HepG2 (cell line): ENCODE results near the gene PAN2. TPM values are rescaled to one million over a fixed set of nuclear protein-coding genes. Genes with fewer than 3 reads are reported as not detected.
A peak's percentile ranks its signal among the peaks of the same experiment; 100 is the strongest.

ENCODE experiments used
- ATF3 ChIP-seq: sonication (generic); formaldehyde crosslinking; IDR thresholded peaks from 2 replicates; pipeline ENCODE4 v1.4.0; 2020; ENCODE audit warnings: missing genetic modification reagents
- HOMEZ ChIP-seq: IDR thresholded peaks from 2 replicates; pipeline ENCODE4 v1.6.1; 2016; ENCODE audit warnings: low read depth
- JUN ChIP-seq: sonication (generic); formaldehyde crosslinking; IDR thresholded peaks from 2 replicates; pipeline ENCODE4 v1.4.0; 2020; ENCODE audit warnings: mild to moderate bottlenecking, missing genetic modification reagents
- KDM4B ChIP-seq: sonication (generic); formaldehyde crosslinking; IDR thresholded peaks from 2 replicates; pipeline ENCODE4 v1.4.0; 2020; ENCODE audit warnings: missing genetic modification reagents
- KLF11 ChIP-seq: IDR thresholded peaks from 2 replicates; pipeline ENCODE4 v1.6.1; 2016; ENCODE audit warnings: missing compliant biosample characterization
- MATR3 ChIP-seq: sonication (generic); formaldehyde crosslinking; IDR thresholded peaks from 2 replicates; pipeline ENCODE4 v1.4.0; 2020; ENCODE audit warnings: missing genetic modification reagents
- NCOR1 ChIP-seq: fragments of 200-600 bp; sonication (generic); IDR thresholded peaks from 2 replicates; pipeline ENCODE4 v1.7.0; 2017; ENCODE audit warnings: antibody characterized with exemption, low read length, borderline replicate concordance
- PHF20 ChIP-seq: sonication (generic); formaldehyde crosslinking; IDR thresholded peaks from 2 replicates; pipeline ENCODE4 v1.5.0; 2020; ENCODE audit warnings: mild to moderate bottlenecking, missing genetic modification reagents
- PHF5A ChIP-seq: IDR thresholded peaks from one replicate; pipeline ENCODE4 v1.6.1; 2018; ENCODE audit warnings: low read depth, missing genetic modification reagents; ENCODE audit not compliant: unreplicated experiment
- RBM22 ChIP-seq: fragments of 200-400 bp; formaldehyde crosslinking; optimal IDR thresholded peaks from 2 replicates; pipeline ENCODE3; 2017; ENCODE audit warnings: mild to moderate bottlenecking, low read length, moderate library complexity
- SAFB2 ChIP-seq: sonication (generic); formaldehyde crosslinking; IDR thresholded peaks from 2 replicates; pipeline ENCODE4 v1.5.1; 2020; ENCODE audit warnings: missing genetic modification reagents, low read depth, mild to moderate bottlenecking, borderline replicate concordance
- TBP ChIP-seq: sonication (generic); formaldehyde crosslinking; IDR thresholded peaks from 2 replicates; pipeline ENCODE4 v1.5.0; 2020; ENCODE audit warnings: missing genetic modification reagents
- ZMYM4 ChIP-seq: sonication (generic); formaldehyde crosslinking; IDR thresholded peaks from 2 replicates; pipeline ENCODE4 v1.8.1; 2023; ENCODE audit warnings: mild to moderate bottlenecking, missing genetic modification reagents
- ZNF232 ChIP-seq: sonication (generic); formaldehyde crosslinking; IDR thresholded peaks from 2 replicates; pipeline ENCODE4 v1.4.0; 2020; ENCODE audit warnings: missing genetic modification reagents, borderline replicate concordance
- ZNF24 ChIP-seq: fragments of 450-650 bp; IDR thresholded peaks from 2 replicates; pipeline ENCODE4 v1.6.1; 2017; ENCODE audit warnings: antibody characterized with exemption, mild to moderate bottlenecking
- ZNF3 ChIP-seq: IDR thresholded peaks from 2 replicates; pipeline ENCODE4 v1.7.0; 2017; ENCODE audit warnings: inconsistent platforms
- ZNF317 ChIP-seq: sonication (generic); formaldehyde crosslinking; IDR thresholded peaks from 2 replicates; pipeline ENCODE4 v1.5.0; 2020; ENCODE audit warnings: mild to moderate bottlenecking, missing genetic modification reagents
- ZNF562 ChIP-seq: sonication (generic); formaldehyde crosslinking; IDR thresholded peaks from 2 replicates; pipeline ENCODE4 v1.8.0; 2022; ENCODE audit warnings: missing genetic modification reagents, borderline replicate concordance
- ZNF619 ChIP-seq: sonication (generic); formaldehyde crosslinking; IDR thresholded peaks from 2 replicates; pipeline ENCODE4 v1.4.0; 2020; ENCODE audit warnings: mild to moderate bottlenecking, missing genetic modification reagents
- ZNF7 ChIP-seq: IDR thresholded peaks from 2 replicates; pipeline ENCODE4 v1.6.1; 2016; ENCODE audit warnings: missing biosample characterization, missing genetic modification reagents
- ZNF772 ChIP-seq: sonication (generic); formaldehyde crosslinking; IDR thresholded peaks from 2 replicates; pipeline ENCODE4 v1.5.0; 2020; ENCODE audit warnings: mild to moderate bottlenecking, missing genetic modification reagents
- ZSCAN25 ChIP-seq: sonication (generic); formaldehyde crosslinking; IDR thresholded peaks from 2 replicates; pipeline ENCODE4 v1.8.0; 2022; ENCODE audit warnings: mild to moderate bottlenecking, missing genetic modification reagents
- polyA plus RNA-seq, 8 experiments: library from polyadenylated mRNA; depleted of rRNA in 3 of 8; stranded (reverse) in 7 of 8; unstranded in 1 of 8; fragments of >200 nt; fragmentation: Illumina TruSeq in 4 of 8; extraction: Trizol in 4 of 8; gene quantifications; 2 replicates each; pipeline versions ENCODE4 v1.2.1 to v1.2.3, GENCODE V29; 2011 to 2016; ENCODE audit warnings: low read depth in 4 of 8, missing spikeins in 1 of 8, mixed read lengths in 1 of 8; ENCODE audit not compliant: insufficient read depth in 1 of 8
- total RNA-seq, 5 experiments: library from RNA; depleted of rRNA; stranded (reverse); fragments of >200 nt; fragmentation: Illumina TruSeq; extraction: Trizol; gene quantifications; 2 replicates each; pipeline ENCODE4 v1.2.3, GENCODE V29; 2016; ENCODE audit warnings: low read depth in 1 of 5
- TF ChIP-seq, protein P1 (sequence below): sonication (generic); formaldehyde crosslinking; conservative IDR thresholded peaks from 2 replicates; pipeline ENCODE4 v1.4.0; 2020; ENCODE audit warnings: missing genetic modification reagents
- TF ChIP-seq, protein P2 (sequence below): sonication (generic); formaldehyde crosslinking; IDR thresholded peaks from 2 replicates; pipeline ENCODE4 v1.5.0; 2020; ENCODE audit warnings: mild to moderate bottlenecking, missing genetic modification reagents, borderline replicate concordance

Gene PAN2
- total and polyA plus RNA-seq, 2 of the 13 experiments (the other 11 are each of a cell fraction or from before 2014, with no cell fraction given) = 27.2 to 61.1 TPM

GRCh38 chr12:56359851-56360767 is 26.3 kb upstream of the PAN2 start, which contains the start of gene STAT2 (continued):
- TF ChIP-seq ZNF24 (no peak), ZNF3 (CRISPR knock-in tag) (no peak), TBP (CRISPR knock-in tag) (no peak), SAFB2 (peak; percentile 30; the same call in 1 of the 2 replicates), RBM22 (no peak), HOMEZ (CRISPR knock-in tag) (peak; percentile 83; the same call in 1 of the 2 replicates), KDM4B (CRISPR knock-in tag) (no peak), ZNF772 (CRISPR knock-in tag) (no peak; the same call in 1 of the 2 replicates), ZMYM4 (CRISPR knock-in tag) (peak; percentile 89), ATF3 (CRISPR knock-in tag) (no peak; the same call in 1 of the 2 replicates), NCOR1 (peak; percentile 83), ZNF562 (CRISPR knock-in tag) (no peak), JUN (no peak), ZSCAN25 (CRISPR knock-in tag) (no peak), ZNF232 (CRISPR knock-in tag) (peak; percentile 49; the same call in 1 of the 2 replicates), PHF20 (CRISPR knock-in tag) (peak; percentile 66), ZNF7 (CRISPR knock-in tag) (no peak), PHF5A (CRISPR knock-in tag) (no peak), MATR3 (CRISPR knock-in tag) (no peak), KLF11 (peak; percentile 25; the same call in 1 of the 2 replicates), ZNF619 (no peak; the same call in 1 of the 2 replicates), ZNF317 (CRISPR knock-in tag) (no peak)
- TF ChIP-seq, protein P1, sequence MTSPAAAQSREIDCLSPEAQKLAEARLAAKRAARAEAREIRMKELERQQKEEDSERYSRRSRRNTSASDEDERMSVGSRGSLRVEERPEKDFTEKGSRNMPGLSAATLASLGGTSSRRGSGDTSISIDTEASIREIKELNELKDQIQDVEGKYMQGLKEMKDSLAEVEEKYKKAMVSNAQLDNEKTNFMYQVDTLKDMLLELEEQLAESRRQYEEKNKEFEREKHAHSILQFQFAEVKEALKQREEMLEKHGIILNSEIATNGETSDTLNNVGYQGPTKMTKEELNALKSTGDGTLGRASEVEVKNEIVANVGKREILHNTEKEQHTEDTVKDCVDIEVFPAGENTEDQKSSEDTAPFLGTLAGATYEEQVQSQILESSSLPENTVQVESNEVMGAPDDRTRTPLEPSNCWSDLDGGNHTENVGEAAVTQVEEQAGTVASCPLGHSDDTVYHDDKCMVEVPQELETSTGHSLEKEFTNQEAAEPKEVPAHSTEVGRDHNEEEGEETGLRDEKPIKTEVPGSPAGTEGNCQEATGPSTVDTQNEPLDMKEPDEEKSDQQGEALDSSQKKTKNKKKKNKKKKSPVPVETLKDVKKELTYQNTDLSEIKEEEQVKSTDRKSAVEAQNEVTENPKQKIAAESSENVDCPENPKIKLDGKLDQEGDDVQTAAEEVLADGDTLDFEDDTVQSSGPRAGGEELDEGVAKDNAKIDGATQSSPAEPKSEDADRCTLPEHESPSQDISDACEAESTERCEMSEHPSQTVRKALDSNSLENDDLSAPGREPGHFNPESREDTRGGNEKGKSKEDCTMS = no peak
- TF ChIP-seq, protein P2, sequence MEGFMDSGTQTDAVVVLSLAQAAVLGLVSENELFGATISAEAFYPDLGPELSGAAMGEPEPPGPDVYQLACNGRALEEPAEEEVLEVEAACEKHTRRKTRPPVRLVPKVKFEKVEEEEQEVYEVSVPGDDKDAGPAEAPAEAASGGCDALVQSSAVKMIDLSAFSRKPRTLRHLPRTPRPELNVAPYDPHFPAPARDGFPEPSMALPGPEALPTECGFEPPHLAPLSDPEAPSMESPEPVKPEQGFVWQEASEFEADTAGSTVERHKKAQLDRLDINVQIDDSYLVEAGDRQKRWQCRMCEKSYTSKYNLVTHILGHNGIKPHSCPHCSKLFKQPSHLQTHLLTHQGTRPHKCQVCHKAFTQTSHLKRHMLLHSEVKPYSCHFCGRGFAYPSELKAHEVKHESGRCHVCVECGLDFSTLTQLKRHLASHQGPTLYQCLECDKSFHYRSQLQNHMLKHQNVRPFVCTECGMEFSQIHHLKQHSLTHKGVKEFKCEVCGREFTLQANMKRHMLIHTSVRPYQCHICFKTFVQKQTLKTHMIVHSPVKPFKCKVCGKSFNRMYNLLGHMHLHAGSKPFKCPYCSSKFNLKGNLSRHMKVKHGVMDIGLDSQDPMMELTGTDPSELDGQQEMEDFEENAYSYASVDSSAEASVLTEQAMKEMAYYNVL (CRISPR knock-in tag) = no peak; the same call in 1 of the 2 replicates
